GM18520 (cell line): ENCODE results near the gene CLTA.
"Not testable (repeated sequence)": the region's sequence is repeated elsewhere in the genome, so short reads cannot be mapped to it uniquely, and the experiment has no call there.

Source experiments
- ATAC-seq: cut with Tn5 transposase; IDR thresholded peaks from one replicate; pipeline ENCODE4 v1.9.1; 2021; ENCODE audit not compliant: unreplicated experiment

The CLTA gene

GRCh38 chr9:36237230-36237629 is 46.5 kb downstream of the CLTA start:
- no peak for ATAC-seq

DNA sequence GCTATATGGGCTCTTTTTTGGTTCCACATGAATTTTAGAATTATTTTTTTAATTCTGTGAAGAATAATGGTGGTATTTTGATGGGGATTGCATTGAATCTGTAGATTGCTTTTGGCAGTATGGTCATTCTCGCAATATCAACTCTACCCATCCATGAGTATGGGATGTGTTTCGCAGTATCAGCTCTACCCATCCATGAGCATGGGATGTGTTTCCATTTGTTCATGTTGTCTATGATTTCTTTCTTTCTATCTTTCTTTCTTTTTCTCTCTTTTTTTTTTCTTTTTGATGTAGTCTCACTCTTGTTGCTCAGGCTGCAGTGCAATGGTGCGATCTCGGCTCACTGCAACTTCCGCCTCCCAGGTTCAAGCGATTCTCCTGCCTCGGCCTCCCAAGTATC is 48.5 kb downstream of the CLTA start:
- ATAC-seq = not testable (repeated sequence)

GRCh38 chr9:36239675-36240074 is 49.0 kb downstream of the CLTA start:
- ATAC-seq = not testable (repeated sequence)

DNA sequence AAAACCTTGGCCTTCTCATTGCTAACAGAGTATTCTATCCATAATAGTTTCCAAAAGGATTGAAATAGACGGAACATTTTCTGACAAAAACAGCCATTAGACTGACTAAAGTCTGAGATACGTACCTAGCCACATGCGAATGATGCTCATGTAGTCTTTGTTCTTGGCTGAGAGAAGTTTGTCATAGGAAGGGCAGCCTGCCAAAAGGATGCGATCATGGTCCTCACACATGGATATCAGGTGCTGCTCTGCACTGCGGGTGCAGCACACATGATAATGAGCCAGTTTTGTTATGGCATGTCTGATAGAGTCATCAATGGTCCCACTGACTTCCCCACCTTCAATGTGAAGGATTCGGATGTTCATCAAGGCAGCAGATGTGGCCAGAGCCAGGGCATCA is 55.2 kb downstream of the CLTA start:
- ATAC-seq = no peak

DNA sequence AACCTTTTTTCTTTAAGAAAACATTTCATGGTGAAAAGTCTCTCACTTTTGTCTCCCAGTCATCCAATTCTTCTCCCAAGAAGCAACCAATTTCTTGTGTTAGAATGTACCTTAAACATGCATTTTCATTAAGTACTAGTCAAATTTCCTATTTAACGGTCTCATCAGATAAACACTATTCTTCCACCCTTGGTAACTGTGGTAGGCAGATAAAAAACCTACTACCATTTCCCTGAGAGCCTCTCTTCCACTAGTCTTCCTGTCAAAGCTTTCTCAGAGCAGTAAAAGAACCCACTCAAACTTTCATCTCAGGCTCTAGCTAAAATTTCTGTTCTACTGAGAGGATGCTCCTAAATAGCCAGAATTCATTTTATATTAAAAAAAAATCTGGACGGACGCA is 56.6 kb downstream of the CLTA start:
- no peak for ATAC-seq

- ATAC-seq = not testable (repeated sequence)
These were observed 57.3 kb downstream of the CLTA start for GRCh38 chr9:36248061-36248460.

GRCh38 chr9:36249189-36249588 is 58.5 kb downstream of the CLTA start:
- no peak for ATAC-seq

- no peak for ATAC-seq
These were observed 59.4 kb downstream of the CLTA start for GRCh38 chr9:36250079-36250478.

DNA sequence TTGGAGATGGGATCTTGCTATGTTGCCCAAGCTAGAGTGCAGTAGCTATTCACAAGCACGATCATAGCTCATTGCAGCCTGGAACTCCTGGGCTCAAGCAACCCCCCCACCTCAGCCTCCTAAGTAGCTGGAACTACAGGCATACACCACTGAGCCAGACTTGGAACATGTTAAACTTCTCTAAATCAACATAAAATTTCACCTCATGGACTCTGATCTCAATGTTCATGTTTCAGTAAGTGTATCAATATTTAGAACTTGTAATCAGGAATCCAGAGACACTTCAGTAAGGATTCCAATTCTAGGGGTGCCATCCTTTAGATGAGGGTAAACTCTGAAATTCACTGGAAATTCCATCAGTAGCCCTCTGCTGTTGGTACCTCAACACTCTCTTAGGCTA is 60.7 kb downstream of the CLTA start:
- no peak for ATAC-seq

GRCh38 chr9:36258208-36258995 is 67.7 kb downstream of the CLTA start, which contains the start of gene GNE:
Gene GNE (minus strand): TSS chr9:36258448. CDS start chr9:36249355, 9,093 bp downstream.
- ATAC-seq = peak; percentile 85

- ATAC-seq = no peak
These were observed 68.3 kb downstream of the CLTA start for GRCh38 chr9:36258996-36259533.
